ENCODE measurements around the gene DCLK2.

DNA sequence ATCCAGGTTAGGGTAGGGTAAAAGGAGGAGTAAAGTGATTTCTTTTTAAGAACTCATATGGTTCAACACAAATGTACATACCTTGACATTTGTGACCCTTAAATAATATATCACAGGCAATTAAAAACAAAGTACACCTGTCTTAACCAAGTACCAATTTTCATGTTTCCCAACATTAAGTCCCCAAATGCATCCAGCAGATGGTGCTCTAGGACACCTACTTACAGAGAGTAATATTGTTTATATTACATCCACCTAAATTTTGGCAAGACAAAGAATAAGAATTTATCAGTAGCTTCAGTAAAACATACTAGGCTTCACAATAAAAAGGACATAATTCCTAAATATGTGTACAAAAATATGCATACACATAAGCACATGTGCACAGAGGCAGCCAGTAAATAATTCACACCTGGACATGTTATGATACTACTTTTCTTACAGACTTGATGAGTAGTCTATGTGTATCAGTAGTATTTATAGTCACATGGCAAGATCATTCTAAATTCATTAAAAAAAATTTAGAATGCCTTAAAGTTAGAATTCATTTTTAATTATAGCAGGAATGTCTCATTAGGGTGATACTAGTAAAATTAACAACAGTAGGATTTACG is 219.7 kb downstream of the DCLK2 start:
- no peak for TF ChIP-seq HDGF (IDR thresholded peaks at IDR 0.05; ENCODE audit: borderline replicate concordance)
- TF ChIP-seq NFRKB (IDR thresholded peaks at IDR 0.05) = no peak
- no peak for TF ChIP-seq SUZ12 (IDR thresholded peaks at IDR 0.05)
- no peak for TF ChIP-seq BHLHE40 (IDR thresholded peaks at IDR 0.05; ENCODE audit: borderline replicate concordance)
- no peak for TF ChIP-seq FOXM1 (IDR thresholded peaks at IDR 0.05; ENCODE audit: borderline replicate concordance)
- no peak for TF ChIP-seq FOXA1 (IDR thresholded peaks at IDR 0.05)
- TF ChIP-seq TARDBP (IDR thresholded peaks at IDR 0.05) = no peak
- no peak for TF ChIP-seq SP1 (IDR thresholded peaks at IDR 0.05)
- no peak for TF ChIP-seq CTBP1 (IDR thresholded peaks at IDR 0.05; ENCODE audit: borderline replicate concordance)
- no peak for TF ChIP-seq ELF4 (IDR thresholded peaks at IDR 0.05)

All from HEK293T (cell line).